ENCODE measurements around the gene UBE2A.

Gene UBE2A

DNA sequence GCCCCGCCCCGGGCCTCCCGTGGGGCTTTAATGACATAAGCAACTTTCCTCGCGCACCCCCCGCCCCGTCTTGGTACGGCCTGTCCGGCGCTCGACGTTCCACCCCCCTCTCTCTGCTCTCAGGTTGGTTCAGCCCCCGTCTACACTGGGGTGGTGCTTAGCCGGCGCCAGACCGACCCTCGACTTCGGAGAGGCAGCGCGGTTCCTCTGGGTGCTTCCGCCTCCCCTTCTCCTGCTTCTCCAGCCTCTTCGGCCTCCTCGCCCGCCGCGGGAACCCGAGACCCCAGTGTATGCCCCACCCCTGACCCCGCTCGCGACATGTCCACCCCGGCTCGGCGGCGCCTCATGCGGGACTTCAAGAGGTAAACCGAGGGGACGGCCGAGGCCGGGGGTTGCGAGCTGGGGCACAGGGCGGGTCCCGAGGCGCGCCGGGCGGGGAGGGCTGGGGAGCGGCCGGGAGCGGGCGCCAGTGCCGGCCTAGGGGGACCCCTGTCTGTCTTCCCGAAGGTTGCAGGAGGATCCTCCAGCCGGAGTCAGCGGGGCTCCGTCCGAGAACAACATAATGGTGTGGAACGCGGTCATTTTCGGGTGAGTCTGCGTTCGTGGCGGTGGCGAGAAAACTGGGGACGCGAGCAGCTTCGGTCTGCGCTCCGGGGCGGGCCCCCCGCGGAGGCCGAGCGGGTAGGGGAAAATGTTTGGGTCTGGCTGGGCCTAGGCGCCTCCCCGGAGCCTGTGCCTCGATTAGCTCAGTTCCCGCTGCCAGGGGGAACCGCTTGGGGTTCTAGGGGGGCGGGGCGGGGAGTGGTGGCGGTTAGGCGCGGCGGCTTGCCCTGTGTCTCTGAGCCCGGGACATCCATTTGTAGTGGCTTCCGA is at the start of gene UBE2A:
UBE2A (plus strand) TSS at position 170 of the 873 bp plus-strand sequence; CDS start at position 319, 149 bp downstream.
- DNase-seq, result peak; percentile 76

DNA sequence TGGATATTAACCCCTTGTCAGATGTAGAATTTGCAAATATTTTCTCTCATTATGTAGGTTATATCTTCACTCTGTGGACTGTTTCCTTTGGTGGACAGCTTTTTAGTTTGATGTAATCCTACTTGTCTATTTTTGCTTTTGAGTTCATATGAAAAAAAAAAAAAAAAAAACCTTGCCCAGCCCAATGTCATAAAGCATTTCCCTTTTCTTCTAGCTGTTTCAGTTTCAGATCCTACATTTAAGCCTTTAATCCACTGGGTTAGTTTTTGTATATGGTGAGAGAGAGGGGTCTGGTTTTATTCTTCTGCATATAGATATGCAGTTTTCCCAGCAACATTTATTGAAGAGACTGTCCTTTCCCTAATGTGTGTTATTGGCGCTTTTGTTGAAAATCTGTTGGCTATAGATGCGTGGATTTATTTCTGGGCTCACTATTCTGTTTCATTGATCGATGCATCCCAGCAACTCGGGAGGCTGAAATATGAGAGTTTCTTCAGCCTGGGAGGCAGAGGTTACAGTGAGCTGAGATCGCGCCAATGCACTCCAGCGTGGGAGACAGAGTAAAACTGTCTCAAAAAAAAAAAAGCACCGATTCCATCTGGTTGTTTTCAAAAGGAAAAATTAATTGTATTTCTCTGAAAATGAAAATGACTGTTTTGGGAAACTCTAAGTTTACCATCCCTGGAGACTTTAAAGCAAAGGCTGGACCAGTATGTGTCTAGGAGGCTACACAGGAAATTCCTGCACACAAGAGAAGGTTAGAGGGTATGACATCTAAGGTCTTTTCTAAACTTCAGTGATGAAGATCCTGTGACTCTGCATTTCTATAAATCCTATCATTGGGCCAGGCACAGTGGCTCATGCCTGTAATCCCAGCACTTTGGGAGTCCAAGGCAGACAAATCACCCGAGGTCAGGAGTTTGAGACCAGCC is 44.8 kb upstream of the UBE2A start:
- DNase-seq, result no peak

DNA sequence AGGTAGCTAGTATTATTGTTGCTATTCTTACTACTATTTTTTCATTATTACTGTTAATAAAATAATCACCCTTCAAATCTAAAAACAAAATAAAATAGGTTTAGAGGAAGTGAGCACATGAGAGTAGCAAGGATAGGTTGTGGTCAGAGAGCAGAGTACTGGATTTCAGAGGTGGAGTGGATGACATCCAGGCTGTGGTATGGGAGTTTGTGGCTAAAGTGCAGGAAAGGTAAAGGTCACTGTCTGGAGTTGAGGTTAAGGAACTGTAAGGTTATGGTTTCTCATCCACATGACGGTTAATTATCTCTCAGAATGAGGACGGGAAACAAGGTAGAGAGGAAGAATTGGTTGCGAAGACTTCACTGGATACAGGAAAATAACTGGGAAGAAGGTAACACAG is 36.9 kb upstream of the UBE2A start:
- no peak for DNase-seq

DNA sequence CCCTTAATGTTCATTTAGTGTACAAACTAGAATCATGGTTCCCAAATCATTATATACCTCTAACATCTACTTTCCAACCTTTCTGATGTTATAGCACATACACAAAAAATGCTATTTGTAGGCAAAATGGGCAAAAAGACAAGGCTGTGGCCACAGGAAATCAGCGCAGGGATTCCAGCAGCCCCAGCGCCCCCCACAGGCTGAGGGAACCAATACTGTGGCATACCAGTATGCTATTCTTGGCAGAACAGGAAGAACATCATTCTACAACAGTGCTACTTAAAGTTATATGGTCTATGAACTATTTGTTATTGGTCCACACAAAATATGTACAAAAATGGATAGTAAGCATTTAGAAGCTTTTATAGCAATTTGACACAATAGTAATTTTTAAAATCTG is 34.5 kb upstream of the UBE2A start:
- DNase-seq, result no peak

DNA sequence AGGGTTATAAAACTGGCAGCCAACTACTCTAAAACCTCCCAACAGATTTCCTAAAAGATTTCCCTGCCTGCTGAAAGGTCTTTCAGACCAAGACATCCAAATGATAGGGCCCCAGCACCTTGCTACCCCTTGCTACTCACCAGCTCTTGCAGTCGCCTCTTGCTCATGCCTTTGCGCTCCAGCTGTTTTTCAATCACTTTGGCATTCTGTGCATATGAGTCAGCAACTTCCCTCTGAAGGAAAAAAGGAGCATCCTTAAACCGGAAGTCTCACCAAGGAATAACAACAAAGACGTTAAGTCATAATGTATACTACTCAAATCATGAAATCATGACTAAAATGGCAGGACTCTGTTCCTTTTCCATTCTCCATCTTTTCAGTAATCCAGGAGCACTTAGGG is 33.2 kb upstream of the UBE2A start:
- no peak for DNase-seq

DNA sequence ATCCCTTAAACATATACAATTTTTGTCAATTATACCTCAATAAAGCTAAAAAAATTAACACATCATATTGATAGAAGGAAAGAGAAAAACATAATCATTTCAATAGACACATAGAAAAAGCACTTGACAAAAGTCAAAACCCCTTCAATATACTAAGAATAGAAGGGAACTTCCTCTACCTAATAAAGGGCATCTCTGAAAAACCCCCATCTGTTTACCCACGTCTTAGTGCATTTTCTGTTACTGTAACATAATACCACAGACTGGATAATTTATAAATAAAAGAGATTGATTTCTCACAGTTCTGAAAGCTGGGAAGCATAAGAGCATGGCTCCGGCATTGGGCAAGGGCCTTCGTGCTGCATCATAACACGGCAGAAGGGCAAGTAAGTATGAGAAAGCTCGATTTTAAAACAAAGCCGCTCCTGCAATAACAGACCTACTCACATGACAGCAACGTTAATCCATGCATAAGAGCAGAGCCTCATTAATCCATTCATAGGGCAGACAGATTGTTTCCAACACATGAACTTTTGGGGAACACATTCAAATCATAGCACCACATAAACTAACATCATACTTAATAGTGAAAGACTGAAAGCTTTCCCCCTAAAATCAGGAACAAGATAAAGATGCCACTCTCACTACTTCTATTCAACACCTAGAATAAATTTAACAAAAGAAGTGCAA is 24.9 kb upstream of the UBE2A start:
- DNase-seq, result no peak

DNA sequence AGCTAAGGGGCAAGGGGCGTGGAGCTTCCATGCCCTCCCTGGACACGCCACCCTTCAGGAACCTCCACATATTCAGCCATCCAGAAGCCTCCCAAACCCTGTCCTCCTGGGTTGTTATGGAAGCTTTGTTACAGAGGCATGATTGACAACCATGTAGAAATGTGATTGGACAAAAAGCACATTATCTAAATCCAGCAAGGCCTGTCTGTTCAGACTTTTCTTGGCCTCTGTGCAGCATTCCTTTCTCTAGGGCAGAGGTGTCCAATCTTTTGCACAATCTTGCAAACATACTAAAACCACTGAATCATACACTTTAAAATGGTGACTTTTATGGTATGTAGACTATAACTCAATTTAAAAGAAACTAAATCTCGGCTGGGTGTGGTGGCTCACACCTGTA is 21.9 kb upstream of the UBE2A start:
- DNase-seq, result no peak

DNA sequence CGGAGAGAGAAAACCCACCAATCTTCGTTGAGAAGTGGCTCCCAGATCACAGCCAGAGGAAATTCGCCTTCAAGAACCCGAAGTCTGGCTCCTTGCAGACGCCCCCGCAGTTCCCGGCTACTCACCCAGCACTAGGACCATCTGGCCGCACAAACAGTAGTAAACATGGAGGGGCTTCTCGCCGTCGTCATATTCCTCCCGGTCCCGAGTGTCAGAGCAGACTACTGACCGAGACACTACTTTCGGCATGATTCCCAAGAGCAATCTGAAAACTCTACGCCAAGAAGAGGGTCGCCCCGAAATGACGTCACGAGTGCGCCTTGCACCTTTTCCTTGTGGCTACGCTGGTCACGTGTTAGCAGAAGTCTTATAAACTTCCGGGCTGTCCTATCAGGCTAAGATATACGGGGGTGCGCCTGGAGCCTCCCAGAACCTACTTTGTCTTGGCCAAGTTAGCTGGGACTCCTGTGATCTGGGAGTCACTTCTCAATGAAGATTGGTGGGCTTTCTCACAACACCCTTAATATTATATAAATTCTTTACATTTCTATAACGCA is 9.2 kb upstream of the UBE2A start, which contains the start of gene STEEP1:
STEEP1 (minus strand) TSS at position 303 of the 557 bp plus-strand sequence; CDS start at position 249, 54 bp downstream.
- peak; percentile 90 for DNase-seq

DNA sequence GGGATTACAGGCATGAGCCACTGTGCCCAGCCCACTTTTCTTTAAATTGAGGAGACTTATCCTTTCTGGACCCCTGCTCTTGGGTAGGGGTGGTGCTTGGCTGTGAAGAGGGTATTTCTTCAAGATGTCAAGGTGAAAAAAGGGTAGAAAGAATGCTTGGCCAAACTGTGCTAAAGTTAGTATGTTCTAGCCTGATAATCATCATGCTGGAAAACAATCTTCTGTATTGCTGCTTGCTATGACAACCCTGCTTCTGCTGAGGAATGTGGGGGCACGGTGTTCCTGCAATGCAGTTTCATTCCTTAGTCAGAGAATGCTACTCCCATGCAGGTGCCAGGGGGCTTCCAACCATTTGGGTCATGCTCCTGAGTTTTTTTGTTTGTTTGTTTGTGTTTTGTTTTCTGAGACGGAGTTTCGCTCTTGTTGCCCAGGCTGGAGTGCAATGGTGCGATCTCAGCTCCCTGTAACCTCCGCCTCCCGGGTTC is 4.0 kb upstream of the UBE2A start:
- no peak for DNase-seq

DNA sequence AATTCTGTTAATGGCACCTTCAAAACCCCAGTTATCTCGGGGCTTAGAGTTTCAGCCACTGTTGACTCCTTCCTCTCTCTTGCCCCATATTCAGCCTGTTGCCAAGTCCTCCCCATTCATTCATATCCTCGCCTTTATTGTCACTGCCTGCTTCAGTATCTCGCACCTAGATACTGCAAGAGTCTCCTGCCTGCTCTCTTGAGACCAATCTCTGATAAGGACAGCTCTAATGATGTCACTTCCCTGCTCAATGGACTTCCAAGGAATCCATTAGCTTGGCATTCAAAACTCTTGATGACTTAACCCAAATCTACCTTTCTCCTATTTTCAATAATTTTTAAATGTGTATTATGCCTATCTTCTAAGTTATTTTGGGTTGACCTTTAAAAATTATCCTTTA is 1.1 kb upstream of the UBE2A start:
- DNase-seq, result no peak

DNA sequence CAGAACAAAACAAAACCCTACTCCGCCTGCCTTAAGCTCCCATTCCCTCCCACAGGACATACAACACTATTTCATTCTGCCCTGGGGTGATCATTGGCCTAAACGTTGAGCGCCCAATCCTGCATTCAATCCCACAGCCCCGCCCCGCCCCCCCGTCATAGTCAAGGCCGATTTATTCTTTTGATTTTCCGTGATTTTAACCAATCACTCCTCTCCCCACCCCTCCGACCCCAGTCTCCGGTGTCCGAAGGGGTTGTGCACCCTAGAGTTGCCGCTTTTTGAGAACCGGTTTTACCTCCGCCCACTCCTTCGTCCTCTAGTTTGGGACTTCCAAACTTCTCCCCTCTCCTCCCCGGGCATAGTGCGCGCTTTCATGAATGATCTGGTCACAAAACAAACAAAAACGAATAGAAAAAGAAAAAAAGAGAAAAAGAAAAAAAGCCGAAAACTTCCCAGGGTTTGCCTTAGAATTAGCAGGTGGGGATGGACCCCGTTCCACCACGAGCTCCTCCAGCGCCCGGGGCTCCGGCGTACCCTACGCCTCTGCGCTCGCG is 446 bp upstream of the UBE2A start:
- DNase-seq, result no peak

DNA sequence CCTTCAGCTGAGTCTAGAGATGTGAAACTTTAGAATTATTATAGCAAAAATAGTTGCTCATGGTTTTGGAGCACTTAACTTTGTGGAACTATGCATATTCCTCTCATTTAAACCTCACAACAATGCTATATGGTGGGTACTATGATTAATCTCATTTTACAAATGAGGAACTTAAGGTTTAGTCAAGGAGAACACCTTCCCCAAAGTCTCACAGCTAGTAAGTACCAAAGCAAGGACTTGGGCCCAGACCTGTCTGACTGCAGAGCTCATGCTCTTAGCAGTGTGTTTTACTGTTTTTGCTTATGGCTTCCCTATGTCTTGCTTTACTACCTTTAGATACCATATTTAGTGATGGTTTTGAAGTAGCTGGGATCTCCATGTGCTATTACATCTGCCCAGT is 5.1 kb downstream of the UBE2A start:
- no peak for DNase-seq

DNA sequence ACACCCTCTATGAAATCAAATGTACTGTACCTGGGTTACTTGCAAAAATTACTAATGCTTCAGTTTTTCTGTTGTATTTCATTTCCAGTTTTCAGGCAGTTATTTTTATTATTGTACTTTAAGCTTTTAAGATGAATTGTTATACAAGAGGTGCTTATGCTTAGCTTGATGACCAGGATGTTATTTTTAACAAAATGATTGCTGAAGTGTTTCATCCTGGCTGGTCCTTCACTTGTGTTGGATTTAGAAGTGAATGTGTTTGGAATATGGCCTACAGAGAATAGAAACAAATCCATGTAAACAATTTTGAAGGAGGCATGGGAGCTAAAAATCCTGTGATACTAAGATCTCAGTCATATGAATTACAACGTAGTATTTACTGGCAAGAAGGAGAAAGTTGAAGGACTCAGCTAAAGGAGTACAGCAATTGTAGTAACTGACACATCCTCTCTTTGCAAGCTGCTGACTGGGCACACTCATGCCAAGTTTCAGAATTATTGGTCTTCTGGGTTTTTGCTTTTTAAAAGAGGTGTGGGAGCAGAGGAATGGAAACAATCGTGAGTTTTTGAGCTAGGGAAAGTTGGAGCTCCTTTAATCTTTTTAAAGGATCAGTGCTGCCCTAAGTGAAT is 9.2 kb downstream of the UBE2A start:
- no peak for DNase-seq

DNA sequence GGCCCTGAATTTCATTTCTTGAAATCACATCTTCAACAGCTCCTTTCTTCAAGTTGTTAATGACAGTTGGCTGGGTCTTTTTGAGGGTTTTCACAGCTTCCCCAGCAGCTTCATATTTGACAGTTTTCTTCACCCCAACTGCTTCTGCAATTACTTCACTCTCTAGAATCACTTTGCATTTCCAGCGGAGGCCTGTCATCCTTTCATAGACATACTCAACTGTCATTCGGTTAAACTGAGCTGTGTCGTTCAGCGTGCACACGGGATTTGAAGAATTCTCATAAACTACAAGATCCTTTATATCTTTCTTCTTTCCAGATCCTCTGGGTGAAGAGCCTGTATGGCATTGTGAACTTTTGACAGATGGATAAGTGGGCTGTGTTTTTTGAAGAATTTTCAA is 15.4 kb downstream of the UBE2A start:
- no peak for DNase-seq

DNA sequence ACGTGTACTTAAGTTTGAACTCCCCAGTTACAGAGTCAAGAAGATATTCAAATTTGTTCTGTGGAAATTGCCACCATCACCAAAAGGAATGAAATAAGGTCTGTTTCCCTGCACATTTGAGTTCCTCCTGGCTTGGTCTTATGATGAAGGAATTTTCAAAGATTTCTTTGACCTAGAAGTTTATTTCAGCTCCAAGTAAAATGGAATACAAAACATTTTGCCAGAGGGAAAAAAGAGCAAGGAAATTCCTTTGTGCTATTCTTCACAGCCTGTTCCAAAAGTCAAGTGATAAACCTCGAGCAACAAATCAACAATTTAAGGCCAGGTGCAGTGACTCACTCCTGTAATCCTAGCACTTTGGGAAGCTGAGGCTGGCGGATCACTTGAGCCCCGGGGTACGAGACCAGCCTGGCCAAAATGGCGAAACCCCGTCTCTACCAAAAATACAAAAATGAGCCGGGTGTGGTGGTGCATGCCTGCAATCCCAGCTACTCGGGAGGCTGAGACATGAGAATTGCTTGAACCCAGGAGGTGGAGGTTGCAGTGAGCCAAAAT is 28.4 kb downstream of the UBE2A start:
- no peak for DNase-seq

DNA sequence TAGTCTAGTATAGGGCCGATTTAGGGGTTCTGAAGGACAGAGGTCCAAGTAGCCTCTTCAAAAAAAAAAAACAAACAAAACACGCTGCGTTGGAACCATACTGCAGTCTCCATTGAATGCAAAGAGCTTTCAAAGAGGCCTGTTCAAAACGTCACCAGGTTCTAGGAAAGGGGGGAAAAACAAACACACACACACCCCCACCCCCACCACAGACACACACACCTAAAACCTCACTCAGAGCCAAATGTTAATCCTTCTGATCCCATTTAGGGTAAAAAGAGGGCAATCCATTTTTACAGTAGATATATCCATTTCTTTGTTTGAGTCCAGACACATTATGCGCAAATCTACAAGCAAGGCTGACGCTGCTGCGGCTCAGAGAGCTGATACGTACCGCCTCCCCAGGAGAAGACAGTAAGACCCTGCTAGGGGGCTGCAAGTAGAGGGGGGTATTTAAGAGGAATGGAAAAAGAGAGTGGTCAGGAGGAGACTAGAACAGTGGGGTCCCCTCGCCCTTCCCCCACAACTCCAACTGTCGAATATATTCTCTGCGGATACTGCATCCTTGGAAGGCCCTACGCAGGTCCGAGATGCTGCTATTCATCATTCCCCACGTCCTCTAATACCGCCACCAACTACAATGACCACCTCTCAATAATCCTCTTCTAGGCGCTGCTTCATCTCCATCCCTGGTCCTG is 30.6 kb downstream of the UBE2A start:
- peak; percentile 12 for DNase-seq

DNA sequence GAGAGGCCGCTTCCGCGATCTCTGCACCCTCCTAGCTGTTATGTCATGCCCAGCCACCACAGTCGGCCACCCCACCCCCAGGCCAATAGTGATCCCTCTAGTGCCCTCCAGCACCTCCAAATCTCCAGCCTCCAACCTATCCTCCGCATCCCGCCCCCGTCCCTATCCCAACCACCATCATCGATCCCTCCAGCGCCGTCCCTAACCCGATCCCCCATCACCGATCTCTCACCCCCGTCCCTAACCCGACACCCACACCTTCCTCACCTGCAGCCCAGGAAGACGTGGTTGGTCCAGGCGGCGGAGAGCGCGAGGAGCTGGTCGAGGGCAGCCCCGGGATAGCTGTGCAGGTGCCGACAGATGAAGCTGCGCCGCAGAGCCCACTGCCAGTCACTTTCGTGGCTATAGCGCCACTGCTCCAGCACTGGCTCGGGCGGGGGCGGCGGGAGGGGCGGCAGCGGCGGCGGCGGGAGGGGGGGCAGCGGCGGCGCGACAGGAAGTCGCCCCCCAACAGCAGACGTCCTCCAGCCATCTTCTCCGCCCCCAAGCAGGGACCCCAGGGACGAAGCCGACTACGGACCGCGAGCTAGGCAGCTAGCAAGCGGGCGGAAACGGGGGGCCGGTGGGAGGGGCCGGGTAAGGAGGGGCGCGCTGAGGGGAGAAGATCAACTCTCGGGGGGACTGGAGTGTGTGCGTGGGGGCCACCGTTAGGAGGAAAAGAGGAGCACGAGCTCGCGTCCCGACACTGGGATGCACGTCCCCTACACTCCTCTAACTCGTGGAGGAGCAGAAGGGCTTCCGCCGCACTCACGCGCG is 31.3 kb downstream of the UBE2A start:
- peak; percentile 27 for DNase-seq

DNA sequence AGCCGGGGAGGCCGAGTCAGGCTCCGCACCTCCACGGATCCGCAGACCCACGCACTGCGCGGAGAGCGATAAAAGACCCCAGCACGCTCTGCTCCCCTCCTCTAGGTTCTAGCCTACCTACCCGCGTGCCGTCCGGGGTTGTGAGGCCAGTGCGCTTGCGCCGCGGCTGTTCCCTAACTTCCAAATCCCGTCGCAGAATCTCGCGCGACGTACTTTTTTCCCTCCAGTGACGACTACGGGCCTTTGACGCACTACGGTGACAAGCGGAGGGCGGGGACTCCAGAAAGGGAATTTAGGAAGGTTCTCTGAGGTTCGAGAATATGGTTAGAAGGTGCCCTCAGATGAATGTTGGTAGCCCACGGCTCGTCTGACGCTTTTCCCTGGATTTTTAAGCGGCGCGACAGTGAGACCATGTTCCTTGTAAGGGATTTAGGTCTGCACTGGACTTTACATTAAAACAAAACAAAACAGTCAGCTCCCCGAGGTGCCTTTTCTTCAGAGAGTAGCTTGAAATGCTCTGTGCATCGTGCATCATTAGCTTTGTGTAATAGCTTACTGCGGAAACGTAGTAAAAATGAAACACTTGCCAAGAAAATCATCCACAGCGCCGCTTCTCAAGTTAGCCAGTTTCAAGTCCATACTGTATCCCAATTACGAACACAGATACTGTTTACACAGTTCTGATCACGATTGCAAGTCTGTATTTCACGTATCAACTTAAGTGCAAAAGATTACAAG is 32.1 kb downstream of the UBE2A start, which contains the start of gene NKRF:
NKRF (minus strand) TSS at position 145 of the 738 bp plus-strand sequence.
- DNase-seq, result peak; percentile 84

DNA sequence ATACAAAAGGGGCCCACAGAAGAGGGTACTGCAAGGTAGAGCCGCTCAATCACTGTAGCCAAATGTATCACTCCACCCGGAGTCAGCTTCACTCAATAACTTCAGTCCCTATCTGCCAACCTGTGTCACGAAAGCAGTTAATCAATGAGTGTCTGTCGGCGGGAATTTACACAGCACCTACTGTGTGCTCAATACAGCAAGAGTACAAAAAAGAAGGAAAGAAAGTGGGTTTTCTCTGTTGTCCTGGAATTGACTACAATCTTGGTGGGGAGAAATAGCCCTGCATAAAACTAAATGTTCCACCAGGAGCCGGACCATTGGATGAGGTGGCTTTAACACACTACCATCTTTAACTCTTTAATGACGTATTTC is 32.6 kb downstream of the UBE2A start:
- no peak for DNase-seq

Measured in NCI-H1105 treated with DMSO at 0.1 percent for 48 hours (cell line).